Smooth muscle cell (in vitro differentiated cells): ENCODE measurements around the gene ARAP1. TPM values are rescaled to one million over a fixed set of nuclear protein-coding genes. Genes with fewer than 3 reads are reported as not detected.

ENCODE experiments used
- DNase-seq: peaks from one replicate; lab custom pipeline; 2025; ENCODE audit not compliant: unreplicated experiment; lab: John Stamatoyannopoulos, UW
- H2AFZ ChIP-seq: fragments of 200-600 bp; sonication (generic); 2 replicates; pipeline ENCODE4 v1.6.0; 2016; ENCODE audit warnings: antibody characterized with exemption, low read depth, mild to moderate bottlenecking
- H3F3A ChIP-seq: fragments of 200-600 bp; sonication (generic); 2 replicates; pipeline ENCODE4 v1.6.0; 2017; ENCODE audit warnings: antibody characterized with exemption, low read depth
- H3K27ac ChIP-seq: fragments of 200-600 bp; sonication (generic); 2 replicates; pipeline ENCODE4 v1.5.1; 2016; ENCODE audit warnings: low read depth, mild to moderate bottlenecking
- H3K27me3 ChIP-seq: fragments of 200-600 bp; sonication (generic); 2 replicates; pipeline ENCODE4 v1.6.1; 2016; ENCODE audit warnings: low read depth, mild to moderate bottlenecking
- H3K36me3 ChIP-seq: fragments of 200-600 bp; sonication (generic); 2 replicates; pipeline ENCODE4 v1.5.1; 2016; ENCODE audit warnings: low read depth
- H3K4me1 ChIP-seq: fragments of 200-600 bp; sonication (generic); 2 replicates; pipeline ENCODE4 v1.5.1; 2016; ENCODE audit warnings: low read depth
- H3K4me2 ChIP-seq: fragments of 200-600 bp; sonication (generic); 2 replicates; pipeline ENCODE4 v1.6.0; 2016; ENCODE audit warnings: mild to moderate bottlenecking
- H3K4me3 ChIP-seq: fragments of 200-600 bp; sonication (generic); 2 replicates; pipeline ENCODE4 v1.5.1; 2016; ENCODE audit warnings: mild to moderate bottlenecking
- H3K79me2 ChIP-seq: fragments of 200-600 bp; sonication (generic); 2 replicates; pipeline ENCODE4 v1.6.0; 2016; ENCODE audit warnings: low read depth, mild to moderate bottlenecking
- H3K9ac ChIP-seq: fragments of 200-600 bp; sonication (generic); 2 replicates; pipeline ENCODE4 v1.6.0; 2016; ENCODE audit warnings: low read depth
- H3K9me3 ChIP-seq: fragments of 200-600 bp; sonication (generic); replicated peaks from 2 replicates; pipeline ENCODE4 v1.5.1; 2016; ENCODE audit warnings: low read depth
- H4K20me1 ChIP-seq: fragments of 200-600 bp; sonication (generic); 2 replicates; pipeline ENCODE4 v1.6.0; 2016; ENCODE audit warnings: low read depth
- WGBS: methylation state at CpG from one replicate; pipeline ENCODE4 v1.1.7; 2016; ENCODE audit warnings: low lambda C conversion rate; 5-methylcytosine and 5-hydroxymethylcytosine counted together
- polyA plus RNA-seq: library from polyadenylated mRNA; unstranded; fragments of >200 nt; fragmentation: Nextera tagmentation; extraction: Ambion mirVana; gene quantifications from 2 replicates; pipeline ENCODE4 v1.2.1, GENCODE V29; 2016
- total RNA-seq: library from RNA; depleted of rRNA; stranded (reverse); fragments of >200 nt; gene quantifications from 2 replicates; pipeline ENCODE4 v1.2.3, GENCODE V29; 2014
- TF ChIP-seq, protein P1 (sequence below): fragments of 200-600 bp; sonication (generic); IDR thresholded peaks from 2 replicates; pipeline ENCODE4 v1.5.1; 2017; ENCODE audit warnings: borderline replicate concordance, mild to moderate bottlenecking, antibody characterized with exemption; ENCODE audit not compliant: insufficient read depth, poor library complexity, severe bottlenecking

The ARAP1 gene
- total and polyA plus RNA-seq, 2 experiments from 2014 or later: 45.2 to 45.6 TPM

DNA sequence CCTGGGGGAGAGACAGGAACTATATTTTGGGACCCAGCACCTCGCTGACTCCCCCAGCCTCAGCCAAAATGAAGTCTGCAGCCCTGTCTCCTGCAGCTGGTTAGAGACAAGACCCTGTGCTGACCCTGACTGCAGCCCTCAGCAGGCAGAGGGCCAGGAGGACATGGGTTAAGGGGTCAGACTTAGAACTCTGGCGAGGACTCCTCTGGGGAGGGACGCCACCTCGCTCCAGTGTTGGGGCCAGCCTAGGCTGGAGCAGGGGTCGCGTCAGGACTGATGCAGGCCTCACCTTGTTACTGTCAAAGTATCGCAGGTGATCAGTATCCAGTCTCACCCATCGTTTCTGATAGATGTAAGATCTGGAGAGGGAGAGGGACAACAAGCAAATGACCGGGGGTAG lies 41.1 kb downstream of the ARAP1 start:
- H3K4me2 ChIP-seq: no peak overlapping the region
- H3K27me3 ChIP-seq: no peaks in the 10 kb centered on the region
- peaks cover 72% of the 10 kb centered on the region for H4K20me1 ChIP-seq
- H3K36me3 ChIP-seq: no peaks in the 10 kb centered on the region
- no peaks in the 10 kb centered on the region for H3K9me3 ChIP-seq
- no peak overlapping the region for H3K9ac ChIP-seq
- peaks cover 17% of the 10 kb centered on the region for H3K79me2 ChIP-seq
- H3K4me3 ChIP-seq: no peak overlapping the region
- DNase-seq: no peak
- H2AFZ ChIP-seq: no peak overlapping the region
- TF ChIP-seq, protein P1, sequence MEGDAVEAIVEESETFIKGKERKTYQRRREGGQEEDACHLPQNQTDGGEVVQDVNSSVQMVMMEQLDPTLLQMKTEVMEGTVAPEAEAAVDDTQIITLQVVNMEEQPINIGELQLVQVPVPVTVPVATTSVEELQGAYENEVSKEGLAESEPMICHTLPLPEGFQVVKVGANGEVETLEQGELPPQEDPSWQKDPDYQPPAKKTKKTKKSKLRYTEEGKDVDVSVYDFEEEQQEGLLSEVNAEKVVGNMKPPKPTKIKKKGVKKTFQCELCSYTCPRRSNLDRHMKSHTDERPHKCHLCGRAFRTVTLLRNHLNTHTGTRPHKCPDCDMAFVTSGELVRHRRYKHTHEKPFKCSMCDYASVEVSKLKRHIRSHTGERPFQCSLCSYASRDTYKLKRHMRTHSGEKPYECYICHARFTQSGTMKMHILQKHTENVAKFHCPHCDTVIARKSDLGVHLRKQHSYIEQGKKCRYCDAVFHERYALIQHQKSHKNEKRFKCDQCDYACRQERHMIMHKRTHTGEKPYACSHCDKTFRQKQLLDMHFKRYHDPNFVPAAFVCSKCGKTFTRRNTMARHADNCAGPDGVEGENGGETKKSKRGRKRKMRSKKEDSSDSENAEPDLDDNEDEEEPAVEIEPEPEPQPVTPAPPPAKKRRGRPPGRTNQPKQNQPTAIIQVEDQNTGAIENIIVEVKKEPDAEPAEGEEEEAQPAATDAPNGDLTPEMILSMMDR: no peak
- peaks cover 15% of the 10 kb centered on the region for H3K4me1 ChIP-seq
- H3K27ac ChIP-seq: no peak overlapping the region
- WGBS: 99% methylated on average over 9 of the region's 9 CpGs
- H3F3A ChIP-seq: no peaks in the 10 kb centered on the region

- Histone ChIP-seq H3K9ac (no peak overlapping the region), H4K20me1 (peaks cover 64% of the 10 kb centered on the region), H3K4me2 (no peak overlapping the region), H3K79me2 (peaks cover 12% of the 10 kb centered on the region), H3F3A (no peaks in the 10 kb centered on the region), H2AFZ (no peak overlapping the region), H3K4me1 (peaks cover 20% of the 10 kb centered on the region), H3K27ac (no peak overlapping the region), H3K4me3 (no peak overlapping the region), H3K9me3 (no peaks in the 10 kb centered on the region), H3K36me3 (no peaks in the 10 kb centered on the region), H3K27me3 (no peaks in the 10 kb centered on the region)
- no peak for DNase-seq
- TF ChIP-seq, protein P1: no peak
- 97% methylated on average over 11 of the region's 11 CpGs for WGBS
Measured at GRCh38 chr11:72710278-72710677, 41.9 kb downstream of the ARAP1 start.

GRCh38 chr11:72709478-72710238 lies 42.5 kb downstream of the ARAP1 start:
- Histone ChIP-seq H3K9me3 (no peaks in the 10 kb centered on the region), H3K9ac (no peak overlapping the region), H3K36me3 (no peaks in the 10 kb centered on the region), H3K4me3 (no peak overlapping the region), H3K27me3 (no peaks in the 10 kb centered on the region), H3K4me1 (peaks cover 24% of the 10 kb centered on the region), H3K27ac (no peak overlapping the region), H2AFZ (no peak overlapping the region), H3K4me2 (no peak overlapping the region), H3K79me2 (peaks cover 9% of the 10 kb centered on the region), H4K20me1 (peaks cover 64% of the 10 kb centered on the region), H3F3A (no peaks in the 10 kb centered on the region)
- TF ChIP-seq, protein P1: no peak
- DNase-seq: no peak
- 97% methylated on average over 20 of the region's 20 CpGs for WGBS

GRCh38 chr11:72707032-72707431 lies 45.2 kb downstream of the ARAP1 start:
- H3K4me3 ChIP-seq: no peak overlapping the region
- H3K27ac ChIP-seq: no peak overlapping the region
- no peaks in the 10 kb centered on the region for H3K27me3 ChIP-seq
- no peak overlapping the region for H2AFZ ChIP-seq
- H3F3A ChIP-seq: no peaks in the 10 kb centered on the region
- H3K36me3 ChIP-seq: no peaks in the 10 kb centered on the region
- TF ChIP-seq, protein P1: no peak
- no peak for DNase-seq
- peaks cover 56% of the 10 kb centered on the region for H4K20me1 ChIP-seq
- H3K79me2 ChIP-seq: no peaks in the 10 kb centered on the region
- H3K9ac ChIP-seq: no peak overlapping the region
- no peak overlapping the region for H3K4me2 ChIP-seq
- H3K4me1 ChIP-seq: peaks cover 30% of the 10 kb centered on the region
- 98% methylated on average over 9 of the region's 9 CpGs for WGBS
- H3K9me3 ChIP-seq: no peaks in the 10 kb centered on the region
